Suppressor macrophage treated with lipopolysaccharide for 4 hours (primary cell): Measurements from ENCODE around the gene FHIT.
A peak's percentile ranks its signal among the peaks of the same experiment; 100 is the strongest.

Experiments
- DNase-seq: peaks from one replicate; pipeline ENCODE4 v3.0.0-alpha.2; 2020

FHIT gene

DNA sequence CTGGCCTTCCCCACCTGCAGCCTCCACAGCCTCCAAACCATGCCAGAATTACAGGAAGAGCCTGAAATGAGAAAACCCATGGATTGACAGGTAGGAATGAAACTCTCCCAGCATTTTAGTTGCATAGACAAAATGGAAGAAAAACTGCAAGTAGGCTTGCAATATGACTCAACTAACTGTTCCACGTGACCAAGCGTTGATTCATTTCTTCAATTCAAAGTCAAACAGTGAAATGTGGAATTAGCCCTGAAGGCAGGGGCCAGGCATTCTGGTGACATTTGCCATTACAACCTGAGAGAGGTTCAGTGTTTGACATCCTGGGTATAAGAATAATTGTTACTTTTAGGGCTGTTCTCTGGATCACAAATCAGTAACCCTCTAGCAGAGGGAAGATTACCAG is 1525.0 kb downstream of the FHIT start:
- no peak for DNase-seq

DNA sequence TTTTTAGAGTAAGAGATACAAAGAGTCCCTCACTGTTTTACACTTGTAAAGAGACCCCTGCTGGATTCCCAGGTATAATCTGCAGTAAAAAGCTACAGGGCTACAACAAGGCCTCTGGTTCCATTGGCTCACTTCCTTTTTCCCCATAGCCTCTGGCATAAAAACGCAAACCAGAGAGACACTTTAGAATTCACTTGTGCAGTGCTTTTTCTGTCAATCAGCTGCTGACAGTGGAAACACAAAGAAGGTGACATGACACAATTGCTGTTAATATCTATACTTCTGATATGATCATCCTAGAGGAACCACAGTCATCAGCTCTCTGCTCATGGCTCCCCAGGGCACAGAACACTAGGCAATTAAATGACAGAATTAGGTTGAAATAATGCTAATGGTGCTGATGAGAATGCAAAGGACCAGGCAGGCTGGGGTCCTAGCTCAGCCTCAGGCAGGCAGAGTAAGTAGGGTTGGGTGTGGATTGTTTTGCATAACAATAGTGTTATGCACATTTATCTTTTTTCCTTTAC is 1533.5 kb downstream of the FHIT start:
- DNase-seq, result no peak

DNA sequence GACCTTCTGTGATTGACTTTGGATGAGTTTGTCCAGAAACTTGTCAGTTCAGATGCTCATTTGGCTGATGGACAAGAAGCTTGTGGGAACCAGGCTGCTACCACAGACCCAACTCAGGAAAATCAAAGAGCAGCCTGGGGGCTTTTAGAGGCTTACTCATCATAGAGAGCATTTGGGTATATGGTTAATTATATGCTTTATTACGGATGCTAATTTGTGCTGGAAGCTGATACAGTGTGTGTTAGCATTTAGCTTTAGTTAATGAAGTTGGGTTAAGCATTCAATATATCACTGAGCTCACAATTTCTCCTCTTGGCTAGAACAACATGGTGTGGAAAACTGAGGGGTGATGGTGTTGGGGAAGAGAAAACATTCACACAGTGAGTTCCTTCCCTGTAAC is 1537.2 kb downstream of the FHIT start:
- DNase-seq, result no peak

DNA sequence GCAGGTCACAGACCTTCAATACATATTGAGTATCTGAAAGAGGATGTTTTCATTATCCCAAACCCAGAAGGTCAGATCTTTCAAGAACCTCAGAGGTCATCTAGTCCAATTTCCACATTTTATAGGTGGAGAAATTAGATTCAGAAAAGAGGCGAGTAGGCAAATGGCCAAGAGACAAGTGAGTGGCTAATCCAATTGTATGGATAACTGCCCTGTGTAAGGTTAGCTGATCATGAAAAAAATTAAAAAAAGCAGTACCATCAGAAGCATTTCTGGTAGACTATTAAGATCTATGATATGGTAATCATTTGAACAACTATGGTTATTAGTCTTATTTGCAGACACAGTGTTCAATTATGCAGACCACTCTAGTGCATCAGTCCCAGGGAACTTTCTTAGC is 1540.7 kb downstream of the FHIT start:
- DNase-seq, result no peak

DNA sequence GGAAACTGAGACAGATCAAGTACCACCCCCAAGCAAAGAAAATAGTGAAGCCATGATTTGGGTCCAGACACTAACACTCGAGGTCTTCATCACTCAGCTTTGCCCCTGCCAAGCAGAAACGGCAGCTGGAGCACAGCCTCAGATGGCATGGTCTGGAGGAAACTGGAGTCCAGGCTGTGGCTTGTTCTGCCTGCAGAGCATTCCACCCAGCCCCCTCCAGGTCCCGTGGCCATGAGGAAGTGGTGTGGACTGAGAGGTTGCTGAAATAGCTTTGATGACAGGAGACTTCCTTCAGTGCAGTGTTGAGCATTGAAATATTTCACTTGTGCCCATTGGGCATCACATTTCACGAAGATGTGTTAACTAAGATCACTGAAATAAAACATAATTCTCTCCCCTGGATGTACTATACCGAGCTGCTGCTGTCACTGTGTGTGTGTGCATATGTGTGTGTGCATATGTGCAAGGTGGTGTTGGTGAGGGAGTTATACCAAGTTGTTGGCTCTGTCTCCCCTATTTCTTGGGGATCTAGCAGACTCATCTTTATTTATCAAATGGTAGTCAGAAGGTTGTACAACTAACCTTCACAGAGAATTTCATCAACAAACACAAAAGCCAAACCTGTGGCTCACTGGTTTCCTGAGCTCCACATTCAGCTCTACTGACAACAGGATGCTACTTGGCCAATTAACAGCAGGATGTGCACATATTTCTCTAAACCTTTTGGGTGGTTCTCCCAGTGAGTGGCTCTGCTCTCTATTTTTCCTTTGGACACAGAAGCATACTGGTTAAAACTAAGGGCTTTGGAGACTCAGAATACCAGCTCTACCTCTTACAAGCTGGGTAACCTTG is 1541.3 kb downstream of the FHIT start:
- peak; percentile 58 for DNase-seq

DNA sequence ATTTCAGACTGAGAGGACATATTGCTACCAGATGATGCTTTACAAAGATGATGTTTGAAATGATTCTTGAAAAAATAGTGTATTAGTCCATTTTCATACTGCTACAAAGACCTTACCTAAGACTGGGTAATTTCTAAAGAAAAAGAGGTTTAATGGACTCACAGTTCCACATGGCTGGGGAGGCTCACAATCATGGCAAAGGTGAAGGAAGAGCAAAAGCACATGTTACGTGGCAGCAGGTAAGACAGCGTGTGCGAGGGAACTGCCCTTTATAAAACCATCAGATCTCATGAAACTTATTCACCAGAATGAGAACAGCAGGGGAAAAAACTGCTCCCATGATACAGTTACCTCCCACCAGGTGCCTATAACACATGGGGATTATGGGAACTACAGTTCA is 1543.0 kb downstream of the FHIT start:
- no peak for DNase-seq

DNA sequence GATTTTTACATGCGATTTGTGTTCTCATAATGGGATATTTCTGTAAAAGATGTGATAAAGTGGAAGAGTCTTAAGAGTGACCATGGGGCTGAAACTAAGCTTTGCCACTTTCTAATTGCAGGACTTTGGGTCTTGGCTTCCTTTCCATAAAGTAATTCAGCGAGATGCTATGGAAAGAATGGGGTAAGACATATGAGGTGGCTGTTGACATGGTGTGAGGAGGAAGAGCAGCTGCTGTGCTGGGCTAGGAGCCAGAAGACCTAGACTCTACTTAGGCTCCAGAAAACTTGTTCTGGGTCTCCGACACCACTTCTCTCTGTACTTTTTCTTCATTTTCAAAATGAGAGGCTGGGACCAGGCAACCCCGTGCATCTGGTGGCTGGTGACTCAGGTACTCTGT is 1547.0 kb downstream of the FHIT start:
- DNase-seq, result no peak

DNA sequence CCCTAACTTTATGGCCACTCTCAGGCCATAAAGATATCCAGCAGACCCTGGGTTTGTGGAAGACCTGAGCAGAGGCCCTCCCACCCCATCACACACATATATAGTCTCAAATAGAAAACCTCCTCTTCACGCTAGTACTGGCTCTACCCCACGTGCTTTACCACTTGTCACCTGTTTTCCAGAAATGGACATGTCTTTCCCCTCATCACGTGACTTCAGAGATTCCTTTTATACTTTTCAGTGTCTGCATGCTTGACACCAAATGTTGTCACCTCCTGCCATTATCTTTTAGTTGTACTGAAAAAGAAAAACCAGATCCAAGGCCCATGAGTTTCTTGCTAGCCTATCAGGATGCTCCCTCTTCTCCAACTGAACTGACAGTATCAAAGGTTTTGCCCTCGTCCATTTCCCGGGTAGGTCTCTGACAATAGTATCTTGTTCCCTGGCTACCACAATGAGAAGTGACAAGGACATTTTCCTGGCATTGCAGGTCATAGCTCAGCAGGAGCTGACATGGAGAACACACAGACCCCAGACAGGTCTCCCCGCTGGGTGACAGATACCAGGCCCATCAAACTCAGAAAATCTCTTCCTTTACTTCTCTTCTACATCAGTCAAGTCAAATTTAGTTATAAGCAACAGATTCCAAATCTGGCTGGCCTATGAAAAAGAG is 1551.5 kb downstream of the FHIT start:
- no peak for DNase-seq
